GM19035 (cell line): ENCODE data around the gene CPSF6.
"Not testable (repeated sequence)": the region's sequence is repeated elsewhere in the genome, so short reads cannot be mapped to it uniquely, and the experiment has no call there.

Experiments
- ATAC-seq: cut with Tn5 transposase; IDR thresholded peaks from one replicate; pipeline ENCODE4 v1.9.1; 2021; ENCODE audit not compliant: unreplicated experiment

Gene CPSF6

DNA sequence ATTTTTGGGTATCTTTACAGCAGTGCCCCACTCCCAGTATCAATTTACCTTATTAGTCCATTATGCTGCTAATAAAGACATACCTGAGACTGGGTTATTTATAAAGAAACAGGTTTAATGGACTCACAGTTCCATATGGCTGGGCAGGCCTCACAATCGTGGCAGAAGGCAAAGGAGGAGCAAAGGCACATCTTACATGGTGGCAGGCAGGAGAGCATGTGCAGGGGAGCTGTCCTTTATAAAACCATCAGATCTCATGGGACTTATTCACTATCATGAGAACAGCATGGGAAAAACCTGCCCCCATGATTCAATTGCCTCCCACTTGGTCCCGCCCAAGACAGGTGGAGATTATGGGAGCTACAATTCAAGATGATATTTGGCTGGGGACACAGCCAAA lies 77.9 kb downstream of the CPSF6 start:
- ATAC-seq: not testable (repeated sequence)

DNA sequence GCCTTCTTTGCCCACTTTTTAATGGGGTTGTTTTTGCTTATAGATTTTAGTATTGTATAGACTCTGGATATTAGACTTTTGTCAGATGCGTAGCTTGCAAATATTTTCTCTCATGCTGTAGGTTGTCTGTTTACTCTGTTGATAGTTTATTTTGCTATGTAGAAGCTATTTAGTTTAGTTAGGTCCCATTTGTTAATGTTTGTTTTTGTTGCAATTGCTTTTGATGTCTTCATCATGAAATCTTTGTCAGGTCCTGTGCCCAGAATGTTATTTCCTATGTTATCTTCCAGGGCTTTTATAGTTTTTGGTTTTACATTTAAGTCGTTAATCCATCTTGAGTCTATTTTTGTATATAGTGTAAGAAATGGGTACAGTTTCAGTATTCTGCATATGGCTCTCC lies 78.9 kb downstream of the CPSF6 start:
- ATAC-seq: no peak

DNA sequence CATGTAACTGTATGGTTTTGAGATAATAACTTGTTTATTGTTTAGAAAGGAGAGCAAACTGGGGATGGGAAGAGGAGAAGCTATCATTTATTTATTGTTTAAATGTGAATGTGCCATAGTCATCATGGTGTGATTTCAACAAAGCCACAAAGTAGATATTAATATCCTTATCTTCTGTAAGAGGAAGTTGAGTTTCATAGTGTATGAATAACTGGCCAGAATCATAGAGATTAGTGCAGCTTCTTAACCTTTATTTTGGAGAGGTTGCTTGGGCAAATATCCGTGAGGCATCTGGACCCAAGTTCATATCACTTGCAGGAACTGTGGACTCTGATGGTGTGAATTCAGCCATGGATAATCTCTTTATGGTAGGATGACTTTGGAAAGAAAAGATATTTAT lies 82.0 kb downstream of the CPSF6 start:
- no peak for ATAC-seq
